HFF-Myc (cell line): ENCODE results near the gene CDH12.

Source experiments
- DNase-seq: peaks from one replicate; pipeline ENCODE4 v3.0.0-alpha.2; 2011; ENCODE audit warnings: low read depth; ENCODE audit errors: extremely low read depth
- H3K4me3 ChIP-seq: replicated peaks from 2 replicates; pipeline ENCODE4 v1.5.1; 2011; ENCODE audit warnings: low read depth, mild to moderate bottlenecking, control low read depth, low read length
- TF ChIP-seq, protein P1 (sequence below): IDR thresholded peaks from 2 replicates; pipeline ENCODE4 v1.5.1; 2012; ENCODE audit warnings: mild to moderate bottlenecking, low read depth, low read length, control low read depth; ENCODE audit errors: missing control alignments

CDH12 gene

DNA sequence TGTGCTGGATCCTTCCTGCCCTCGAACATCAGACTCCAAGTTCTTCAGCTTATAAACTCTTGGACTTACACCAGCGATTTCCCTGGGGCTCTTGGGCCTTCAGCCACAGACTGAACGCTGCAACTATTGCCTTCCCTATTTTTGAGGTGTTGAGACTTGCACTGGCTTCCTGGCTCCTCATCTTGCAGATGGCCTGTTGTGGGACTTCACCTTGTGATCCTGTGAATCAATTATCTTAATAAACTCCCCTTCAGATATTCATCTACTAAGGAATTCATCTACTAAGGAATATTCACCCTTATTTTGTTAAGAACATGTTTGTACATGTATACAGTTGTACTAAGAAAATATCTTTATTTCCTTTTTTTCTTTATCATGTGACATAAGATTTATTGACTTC lies 1079.7 kb downstream of the CDH12 start:
- TF ChIP-seq, protein P1, sequence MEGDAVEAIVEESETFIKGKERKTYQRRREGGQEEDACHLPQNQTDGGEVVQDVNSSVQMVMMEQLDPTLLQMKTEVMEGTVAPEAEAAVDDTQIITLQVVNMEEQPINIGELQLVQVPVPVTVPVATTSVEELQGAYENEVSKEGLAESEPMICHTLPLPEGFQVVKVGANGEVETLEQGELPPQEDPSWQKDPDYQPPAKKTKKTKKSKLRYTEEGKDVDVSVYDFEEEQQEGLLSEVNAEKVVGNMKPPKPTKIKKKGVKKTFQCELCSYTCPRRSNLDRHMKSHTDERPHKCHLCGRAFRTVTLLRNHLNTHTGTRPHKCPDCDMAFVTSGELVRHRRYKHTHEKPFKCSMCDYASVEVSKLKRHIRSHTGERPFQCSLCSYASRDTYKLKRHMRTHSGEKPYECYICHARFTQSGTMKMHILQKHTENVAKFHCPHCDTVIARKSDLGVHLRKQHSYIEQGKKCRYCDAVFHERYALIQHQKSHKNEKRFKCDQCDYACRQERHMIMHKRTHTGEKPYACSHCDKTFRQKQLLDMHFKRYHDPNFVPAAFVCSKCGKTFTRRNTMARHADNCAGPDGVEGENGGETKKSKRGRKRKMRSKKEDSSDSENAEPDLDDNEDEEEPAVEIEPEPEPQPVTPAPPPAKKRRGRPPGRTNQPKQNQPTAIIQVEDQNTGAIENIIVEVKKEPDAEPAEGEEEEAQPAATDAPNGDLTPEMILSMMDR: no peak
- DNase-seq: no peak
- H3K4me3 ChIP-seq: no peak overlapping the region

DNA sequence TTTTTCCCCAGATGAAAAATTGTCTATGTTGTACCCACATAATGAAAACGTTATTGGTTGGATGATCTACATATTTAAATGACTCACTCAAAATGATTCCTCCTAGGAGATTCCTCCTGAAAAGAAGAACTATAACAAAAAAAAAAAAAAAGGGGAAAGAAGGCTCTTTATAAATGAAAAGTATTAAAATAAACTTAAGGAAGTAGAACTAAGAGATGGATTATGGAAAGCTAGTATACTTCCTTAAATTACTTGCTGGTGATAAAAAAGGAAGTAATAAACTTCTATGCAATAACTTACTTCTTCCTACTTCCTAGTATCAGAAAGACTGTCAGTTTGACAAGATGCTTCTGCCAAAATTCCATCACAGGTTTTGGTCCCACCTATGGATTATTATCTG lies 1087.7 kb downstream of the CDH12 start:
- TF ChIP-seq, protein P1: no peak
- no peak overlapping the region for H3K4me3 ChIP-seq
- no peak for DNase-seq

DNA sequence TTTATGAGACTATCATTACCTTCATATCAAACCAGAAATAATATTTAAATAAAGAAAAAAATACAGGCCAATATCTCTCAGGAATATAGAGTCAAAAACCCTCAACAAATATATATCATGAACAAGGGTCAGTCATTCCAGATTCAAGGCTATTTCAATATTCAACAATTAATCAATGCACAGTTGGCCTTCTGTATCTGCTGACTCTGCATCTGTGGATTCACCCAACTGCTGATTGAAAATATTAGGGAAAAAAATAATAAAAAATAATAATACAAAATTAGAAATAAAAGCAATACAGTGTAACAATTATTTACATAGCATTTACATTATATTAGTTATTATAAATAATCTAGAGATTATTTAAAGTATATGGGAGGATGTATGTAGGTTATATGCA lies 1114.0 kb downstream of the CDH12 start:
- TF ChIP-seq, protein P1: no peak
- H3K4me3 ChIP-seq: no peak overlapping the region
- no peak for DNase-seq

DNA sequence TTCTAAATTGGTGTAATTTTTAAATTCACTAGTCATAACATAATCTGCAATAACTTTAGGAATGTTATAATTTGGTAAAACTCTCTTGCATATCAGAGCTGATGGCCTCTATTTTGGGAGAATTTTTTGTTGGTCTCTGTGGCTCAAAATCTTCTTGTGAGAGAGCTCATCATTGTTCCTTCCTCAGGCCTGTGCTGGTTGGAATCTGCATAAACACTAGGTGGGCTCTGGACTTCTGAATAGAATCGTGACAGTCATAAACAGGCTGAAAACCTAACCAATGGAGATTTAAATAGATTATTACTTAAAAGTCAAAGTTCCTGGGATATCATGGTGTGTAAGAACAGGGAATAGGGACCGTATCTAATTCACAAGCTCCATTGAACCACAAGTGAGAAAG lies 1129.6 kb downstream of the CDH12 start:
- no peak overlapping the region for H3K4me3 ChIP-seq
- DNase-seq: no peak
- TF ChIP-seq, protein P1: no peak

DNA sequence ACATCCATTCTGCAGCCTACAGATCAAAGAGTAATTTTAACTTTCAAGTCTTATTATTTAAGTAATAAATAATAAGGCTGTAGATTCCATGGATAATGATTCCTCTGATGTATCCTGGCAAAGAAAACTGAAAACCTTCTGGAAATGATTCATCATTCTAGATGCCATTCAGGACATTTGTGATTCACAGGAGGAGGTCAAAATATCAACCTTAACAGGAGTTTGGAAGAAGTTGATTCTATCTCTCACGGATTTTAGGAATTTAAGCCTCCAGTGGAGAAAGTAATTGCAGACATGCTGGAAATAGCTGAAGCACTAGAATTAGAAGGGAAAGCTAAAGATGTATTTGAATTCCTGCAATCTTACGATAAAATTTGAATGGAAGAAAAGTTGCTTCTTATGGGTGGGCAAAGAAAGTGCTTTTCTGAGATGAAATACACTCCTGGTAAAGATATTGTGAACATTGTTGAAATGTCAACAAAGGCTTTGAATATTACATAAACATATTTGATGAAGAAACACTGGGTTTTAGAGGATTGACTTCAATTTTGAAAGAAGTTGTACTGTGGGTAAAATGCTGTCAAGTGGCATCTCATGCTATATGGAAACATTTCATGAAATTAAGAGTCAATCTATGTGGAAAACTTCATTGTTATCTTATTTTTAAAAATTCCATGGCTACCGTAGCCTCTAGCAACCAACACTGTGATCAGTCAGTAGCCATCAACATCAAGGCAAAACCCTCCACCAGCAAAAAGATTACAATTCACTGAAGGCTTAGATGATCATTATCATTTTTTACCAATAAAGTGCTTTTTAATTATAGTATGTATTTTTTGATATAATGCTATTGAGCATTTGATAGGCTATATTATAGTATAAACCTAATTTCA lies 1141.0 kb downstream of the CDH12 start:
- H3K4me3 ChIP-seq: no peak overlapping the region
- no peak for DNase-seq
- TF ChIP-seq, protein P1: no peak

DNA sequence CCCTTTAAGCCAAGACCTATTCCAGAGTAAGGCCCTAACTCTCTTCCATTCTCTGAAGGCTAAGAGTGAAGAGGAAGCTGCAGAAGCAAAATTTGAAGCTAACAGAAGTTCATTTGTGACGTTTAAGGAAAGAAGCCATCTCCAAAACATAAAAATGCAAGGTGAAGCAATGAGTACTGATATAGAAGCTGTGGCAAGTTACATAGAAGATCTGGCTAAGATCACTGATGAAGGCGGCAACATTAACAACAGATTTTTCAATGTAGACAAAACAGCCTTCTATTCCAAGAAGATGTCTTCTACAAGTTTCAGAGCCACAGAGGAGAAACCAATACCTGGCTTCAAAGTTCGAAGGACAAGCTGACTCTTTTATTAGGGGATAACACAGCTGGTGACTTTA lies 1143.4 kb downstream of the CDH12 start:
- TF ChIP-seq, protein P1: no peak
- H3K4me3 ChIP-seq: no peak overlapping the region
- no peak for DNase-seq
